Activated CD8-positive, alpha-beta T cell treated with anti-CD3 and anti-CD28 coated beads, Interleukin-2, amount 10 ng/mL, durations not matched to agents 7 days and 5 days (primary cell): ENCODE results near the gene C17orf113. TPM values are rescaled to one million over a fixed set of nuclear protein-coding genes. Genes with fewer than 3 reads are reported as not detected.

ENCODE experiments used
- ATAC-seq: fragments of 150-1000 bp; cut with Tn5 transposase; one replicate; pipeline ENCODE4 v1.10.0; 2021; ENCODE audit warnings: moderate library complexity
- CTCF ChIA-PET: fragments of 350-600 bp; sonication (Branson Sonifier 250); formaldehyde crosslinking; loops from one replicate; lab custom pipeline; 2021; ENCODE audit warnings: antibody characterized with exemption; lab: Charles Lee
- POLR2A ChIA-PET: fragments of 350-600 bp; sonication (Branson Sonifier 250); formaldehyde crosslinking; loops from one replicate; lab custom pipeline; 2021; ENCODE audit warnings: antibody characterized with exemption; lab: Charles Lee
- DNase-seq: peaks from one replicate; pipeline ENCODE4 v3.0.0-alpha.2; 2020
- H3K27ac Mint-ChIP-seq: one replicate; pipeline ENCODE4 v1.8.0; 2021; ENCODE audit warnings: mild to moderate bottlenecking, mixed read lengths
- H3K27me3 Mint-ChIP-seq: one replicate; pipeline ENCODE4 v1.8.0; 2021; ENCODE audit warnings: low read depth, mixed read lengths
- H3K36me3 Mint-ChIP-seq: one replicate; pipeline ENCODE4 v1.8.0; 2021; ENCODE audit warnings: low read depth, mixed read lengths
- H3K4me1 Mint-ChIP-seq: one replicate; pipeline ENCODE4 v1.8.0; 2021; ENCODE audit warnings: low read depth, mixed read lengths
- H3K4me3 Mint-ChIP-seq: one replicate; pipeline ENCODE4 v1.8.0; 2021; ENCODE audit warnings: mild to moderate bottlenecking, mixed read lengths
- H3K9me3 Mint-ChIP-seq: one replicate; pipeline ENCODE4 v1.8.0; 2022; ENCODE audit warnings: mixed read lengths; ENCODE audit not compliant: insufficient read depth
- total RNA-seq, 2 experiments: library from RNA; stranded (reverse); gene quantifications; one replicate each; pipeline ENCODE4 v1.2.3, GENCODE V29; 2021

The C17orf113 gene
- total RNA-seq, 2 experiments from 2014 or later = 0.16 to 0.24 TPM

- DNase-seq (peak; percentile 79), ATAC-seq (no peak)
- Mint-ChIP-seq H3K9me3 (no peaks in the 10 kb centered on the region), H3K27me3 (no peaks in the 10 kb centered on the region), H3K36me3 (no peaks in the 10 kb centered on the region), H3K4me1 (peaks cover 42% of the 10 kb centered on the region), H3K4me3 (no peak overlapping the region), H3K27ac (no peak overlapping the region)
- ChIA-PET CTCF (interaction anchor here (0.8 to 5.4 kb wide), 20 partner anchors 8 to 124 kb away, joined by 3 to 77 read pairs (median 6); partner anchors contain the start of genes DHX58 and NKIRAS2), POLR2A (interaction anchor here (1.7 kb wide), 1 partner anchor 45 kb away, joined by 6 read pairs; the partner anchor contains the start of gene DHX58)
Measured at GRCh38 chr17:42067371-42068091, 17.1 kb upstream of the C17orf113 start.

- H3K9me3 Mint-ChIP-seq = no peaks in the 10 kb centered on the region
- H3K27ac Mint-ChIP-seq = peak overlapping the region; percentile 78
- no peaks in the 10 kb centered on the region for H3K36me3 Mint-ChIP-seq
- DNase-seq (peak; percentile 63), ATAC-seq (peak; percentile 71)
- CTCF ChIA-PET = interaction anchor here (0.7 to 5.4 kb wide), 24 partner anchors 8 to 342 kb away, joined by 3 to 77 read pairs (median 6); partner anchors contain the start of genes DHX58, NKIRAS2 and ZNF385C
- H3K4me3 Mint-ChIP-seq = no peak overlapping the region
- POLR2A ChIA-PET = interaction anchor here (1.0 to 2.6 kb wide), 3 partner anchors 36 to 48 kb away, joined by 3 to 19 read pairs (median 5); partner anchors contain the start of genes DHX58 and DNAJC7
- peaks cover 34% of the 10 kb centered on the region for H3K4me1 Mint-ChIP-seq
- no peaks in the 10 kb centered on the region for H3K27me3 Mint-ChIP-seq
Measured at GRCh38 chr17:42065201-42065600, 14.8 kb upstream of the C17orf113 start.

GRCh38 chr17:42062681-42063080, 12.3 kb upstream of the C17orf113 start:
- no peaks in the 10 kb centered on the region for H3K27me3 Mint-ChIP-seq
- peaks cover 38% of the 10 kb centered on the region for H3K4me1 Mint-ChIP-seq
- no peaks in the 10 kb centered on the region for H3K36me3 Mint-ChIP-seq
- H3K4me3 Mint-ChIP-seq = no peak overlapping the region
- POLR2A ChIA-PET = no interaction called here
- no peak overlapping the region for H3K27ac Mint-ChIP-seq
- CTCF ChIA-PET = interaction anchor here (0.7 kb wide), 1 partner anchor 9 kb away, joined by 4 read pairs; no protein-coding TSS in a partner anchor
- ATAC-seq (no peak), DNase-seq (no peak)
- no peaks in the 10 kb centered on the region for H3K9me3 Mint-ChIP-seq

- H3K27me3 Mint-ChIP-seq = no peaks in the 10 kb centered on the region
- no peaks in the 10 kb centered on the region for H3K36me3 Mint-ChIP-seq
- no peak overlapping the region for H3K4me3 Mint-ChIP-seq
- no peak for DNase-seq
- ChIA-PET CTCF (interaction anchor here (0.7 kb wide), 2 partner anchors 10 to 15 kb away, joined by 3 to 4 read pairs; no protein-coding TSS in a partner anchor), POLR2A (interaction anchor here (0.6 to 0.7 kb wide), 2 partner anchors 11 to 366 kb away, joined by 3 read pairs; partner anchors contain the start of gene C17orf113)
- H3K27ac Mint-ChIP-seq = no peak overlapping the region
- no peak for ATAC-seq
- peaks cover 38% of the 10 kb centered on the region for H3K4me1 Mint-ChIP-seq
- no peaks in the 10 kb centered on the region for H3K9me3 Mint-ChIP-seq
Measured at GRCh38 chr17:42061646-42062487, 11.5 kb upstream of the C17orf113 start.

- Mint-ChIP-seq H3K4me1 (peaks cover 34% of the 10 kb centered on the region), H3K9me3 (no peaks in the 10 kb centered on the region), H3K27me3 (no peaks in the 10 kb centered on the region), H3K4me3 (no peak overlapping the region), H3K36me3 (no peaks in the 10 kb centered on the region), H3K27ac (no peak overlapping the region)
- POLR2A ChIA-PET = interaction anchor here (1.0 kb wide), 1 partner anchor 52 kb away, joined by 4 read pairs; the partner anchor contains the start of gene DHX58
- DNase-seq (no peak), ATAC-seq (no peak)
- CTCF ChIA-PET = no interaction called here
Measured at GRCh38 chr17:42060231-42060630, 9.8 kb upstream of the C17orf113 start.

- ChIA-PET POLR2A (interaction anchor here (1.0 kb wide), 1 partner anchor 53 kb away, joined by 4 read pairs; the partner anchor contains the start of gene DHX58), CTCF (interaction anchor here (1.0 to 1.6 kb wide), 3 partner anchors 8 to 35 kb away, joined by 3 to 4 read pairs (median 4); no protein-coding TSS in a partner anchor)
- no peaks in the 10 kb centered on the region for H3K27me3 Mint-ChIP-seq
- H3K36me3 Mint-ChIP-seq = no peaks in the 10 kb centered on the region
- H3K4me1 Mint-ChIP-seq = peaks cover 30% of the 10 kb centered on the region
- DNase-seq (no peak), ATAC-seq (no peak)
- no peaks in the 10 kb centered on the region for H3K9me3 Mint-ChIP-seq
- no peak overlapping the region for H3K4me3 Mint-ChIP-seq
- H3K27ac Mint-ChIP-seq = no peak overlapping the region
Measured at GRCh38 chr17:42059815-42060214, 9.4 kb upstream of the C17orf113 start.

- no peak overlapping the region for H3K27ac Mint-ChIP-seq
- DNase-seq (no peak), ATAC-seq (no peak)
- no peak overlapping the region for H3K4me3 Mint-ChIP-seq
- no peaks in the 10 kb centered on the region for H3K36me3 Mint-ChIP-seq
- H3K27me3 Mint-ChIP-seq = peaks cover 5% of the 10 kb centered on the region
- H3K9me3 Mint-ChIP-seq = no peaks in the 10 kb centered on the region
- CTCF ChIA-PET = interaction anchor here (1.6 kb wide), 1 partner anchor 15 kb away, joined by 4 read pairs; no protein-coding TSS in a partner anchor
- peaks cover 12% of the 10 kb centered on the region for H3K4me1 Mint-ChIP-seq
- POLR2A ChIA-PET = no interaction called here
Measured at GRCh38 chr17:42058063-42058462, 7.7 kb upstream of the C17orf113 start.

- H3K27me3 Mint-ChIP-seq = peaks cover 19% of the 10 kb centered on the region
- H3K27ac Mint-ChIP-seq = no peak overlapping the region
- no peaks in the 10 kb centered on the region for H3K9me3 Mint-ChIP-seq
- DNase-seq (no peak), ATAC-seq (no peak)
- peaks cover 9% of the 10 kb centered on the region for H3K4me1 Mint-ChIP-seq
- no peak overlapping the region for H3K4me3 Mint-ChIP-seq
- H3K36me3 Mint-ChIP-seq = no peaks in the 10 kb centered on the region
- POLR2A ChIA-PET = interaction anchor here (1.4 kb wide), 1 partner anchor 56 kb away, joined by 4 read pairs; no protein-coding TSS in a partner anchor
- CTCF ChIA-PET = interaction anchor here (1.7 kb wide), 2 partner anchors 9 to 11 kb away, joined by 7 to 8 read pairs; no protein-coding TSS in a partner anchor
Measured at GRCh38 chr17:42056635-42057034, 6.2 kb upstream of the C17orf113 start.

GRCh38 chr17:42055496-42055895, 5.1 kb upstream of the C17orf113 start:
- no peak overlapping the region for H3K4me3 Mint-ChIP-seq

GRCh38 chr17:42055027-42055426, 4.6 kb upstream of the C17orf113 start:
- no peak overlapping the region for H3K27ac Mint-ChIP-seq
- H3K9me3 Mint-ChIP-seq = no peaks in the 10 kb centered on the region
- H3K36me3 Mint-ChIP-seq = no peaks in the 10 kb centered on the region
- CTCF ChIA-PET = interaction anchor here (0.6 to 2.5 kb wide), 6 partner anchors 10 to 92 kb away, joined by 3 to 5 read pairs (median 3); no protein-coding TSS in a partner anchor
- H3K4me3 Mint-ChIP-seq = no peak overlapping the region
- H3K4me1 Mint-ChIP-seq = peaks cover 9% of the 10 kb centered on the region
- no peak for DNase-seq
- H3K27me3 Mint-ChIP-seq = peaks cover 29% of the 10 kb centered on the region
- no peak for ATAC-seq
- POLR2A ChIA-PET = interaction anchor here (1.4 kb wide), 1 partner anchor 58 kb away, joined by 4 read pairs; no protein-coding TSS in a partner anchor

More at GRCh38 chr17:42055496-42055895, 5.1 kb upstream of the C17orf113 start:
- ATAC-seq (no peak), DNase-seq (no peak)
- Mint-ChIP-seq H3K27me3 (peaks cover 29% of the 10 kb centered on the region), H3K36me3 (no peaks in the 10 kb centered on the region), H3K9me3 (no peaks in the 10 kb centered on the region), H3K4me1 (peaks cover 13% of the 10 kb centered on the region), H3K27ac (no peak overlapping the region)
- POLR2A ChIA-PET = interaction anchor here (1.4 kb wide), 1 partner anchor 58 kb away, joined by 4 read pairs; no protein-coding TSS in a partner anchor
- CTCF ChIA-PET = interaction anchor here (0.6 to 2.5 kb wide), 6 partner anchors 10 to 92 kb away, joined by 3 to 5 read pairs (median 3); no protein-coding TSS in a partner anchor
